ENCODE results near the gene CLCN5.

- TF ChIP-seq POLR2A (IDR thresholded peaks at IDR 0.05), result no peak
- no peak for TF ChIP-seq CTCF (IDR thresholded peaks at IDR 0.05)
- no peak for TF ChIP-seq EP300 (IDR thresholded peaks at IDR 0.05)
- no peak for TF ChIP-seq POLR2AphosphoS5 (IDR thresholded peaks at IDR 0.05)
Observed at GRCh38 chrX:50097071-50097470, 174.7 kb downstream of the CLCN5 start.
